GM21619 (cell line): Measurements from ENCODE around the gene MRPL36.
"Not testable (repeated sequence)": the region's sequence is repeated elsewhere in the genome, so short reads cannot be mapped to it uniquely, and the experiment has no call there.

Experiments used
- ATAC-seq: cut with Tn5 transposase; IDR thresholded peaks from one replicate; pipeline ENCODE4 v1.9.1; 2021; ENCODE audit not compliant: unreplicated experiment

The MRPL36 gene

DNA sequence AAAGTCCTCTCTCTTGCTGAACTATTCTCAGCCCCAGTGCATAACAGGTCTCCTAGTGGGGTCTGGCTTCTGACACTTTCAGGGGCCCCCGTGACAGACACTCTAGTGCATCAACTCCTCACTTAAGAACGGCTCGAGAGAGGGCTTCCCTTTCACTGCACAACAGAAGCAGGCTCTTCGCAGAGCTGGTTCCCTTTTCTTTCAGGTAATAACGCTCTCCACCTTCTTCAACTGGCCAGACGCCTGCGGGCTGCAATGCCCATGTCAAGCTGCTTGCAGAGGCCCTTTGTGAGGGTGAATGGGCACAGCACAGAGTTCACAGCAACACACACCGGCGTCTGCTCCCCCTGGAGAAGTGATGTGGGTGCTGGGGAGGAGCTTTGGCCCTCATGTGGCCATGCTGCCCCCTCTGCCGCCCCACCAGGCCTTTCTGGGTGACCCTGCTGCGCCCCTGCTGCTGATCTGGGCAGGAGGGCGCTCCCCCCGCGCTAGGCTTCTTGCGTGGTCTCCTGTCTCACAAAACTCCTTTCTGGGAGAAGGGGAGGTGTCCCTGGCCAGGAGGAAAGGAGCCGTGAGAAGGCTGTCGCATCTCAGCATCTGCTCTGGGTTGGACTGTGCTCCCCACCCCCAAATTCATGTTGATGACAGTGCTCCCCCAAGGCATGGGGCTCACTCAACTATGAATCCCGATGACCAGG, 2.4 kb downstream of the MRPL36 start:
- no peak for ATAC-seq

DNA sequence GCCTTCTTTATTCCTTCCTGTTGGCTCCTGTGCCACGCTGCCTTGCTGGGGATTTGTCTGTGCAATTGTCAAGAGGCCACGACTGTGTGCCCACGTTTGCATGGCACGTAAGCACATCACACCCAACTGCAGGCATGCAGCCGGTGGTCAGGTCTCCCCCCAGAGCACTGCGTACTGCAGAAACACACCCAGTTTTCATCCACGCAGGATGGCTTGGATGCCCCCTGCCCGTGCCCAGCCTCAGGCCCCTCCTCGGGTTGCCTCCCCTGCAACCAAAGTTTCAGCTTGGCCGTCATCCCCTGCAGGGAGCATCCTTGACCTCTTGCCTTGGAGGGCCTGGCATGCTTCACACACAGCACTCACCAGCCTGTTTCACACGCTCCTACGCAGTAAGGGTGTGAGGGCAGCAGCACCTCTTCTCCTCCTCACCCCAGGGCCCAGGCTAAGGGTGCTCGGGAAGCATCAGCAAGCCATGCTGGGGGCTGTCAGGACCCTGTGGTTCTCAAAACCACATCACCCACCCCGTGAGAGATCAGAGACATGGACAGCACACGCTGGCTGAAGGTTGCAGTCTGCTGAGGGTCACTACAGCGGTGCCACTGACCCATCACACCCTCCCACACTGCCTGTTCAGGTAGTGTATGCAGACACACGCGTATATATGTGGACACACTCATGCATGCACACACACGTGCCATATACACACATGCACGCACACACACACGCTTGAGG, 3.1 kb downstream of the MRPL36 start:
- ATAC-seq, result no peak

DNA sequence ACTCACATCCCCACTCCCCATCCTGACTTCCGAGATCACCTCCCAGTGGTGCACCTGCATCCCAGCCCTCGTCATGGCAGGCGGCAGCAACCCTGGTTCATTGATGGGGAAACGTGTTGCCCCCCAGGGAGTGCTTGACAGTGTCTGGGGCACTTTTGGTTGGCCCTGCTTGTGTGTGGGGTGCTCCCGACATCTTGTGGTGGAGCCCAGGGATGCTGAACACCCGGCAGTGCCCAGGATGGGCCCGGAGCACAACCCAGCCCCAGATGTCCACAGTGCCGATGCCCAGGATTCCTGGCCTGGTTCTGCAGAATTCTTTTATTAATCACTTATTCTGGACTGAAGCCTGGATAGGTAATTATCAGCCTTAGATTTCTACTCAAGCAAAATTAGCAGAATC, 3.7 kb downstream of the MRPL36 start:
- ATAC-seq, result no peak

DNA sequence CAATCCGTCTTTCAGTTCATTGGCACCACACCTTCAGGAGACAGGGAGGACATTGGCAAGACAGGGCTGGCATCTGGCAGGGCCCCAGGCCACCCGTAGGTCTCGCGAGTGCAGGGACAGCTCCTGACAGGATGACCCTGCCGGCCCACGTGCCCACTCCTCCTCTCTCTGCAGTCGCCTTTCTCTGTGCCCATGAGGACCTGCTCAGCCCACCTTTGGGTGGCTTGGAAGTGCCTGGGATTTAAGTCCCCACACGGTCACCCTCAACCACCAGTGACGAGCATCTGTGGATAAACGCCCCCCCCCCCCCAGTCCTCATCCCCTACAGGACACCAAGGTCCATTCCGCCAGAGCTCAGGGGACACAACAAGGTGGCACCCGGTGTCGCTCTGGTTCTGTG, 4.1 kb downstream of the MRPL36 start:
- no peak for ATAC-seq

DNA sequence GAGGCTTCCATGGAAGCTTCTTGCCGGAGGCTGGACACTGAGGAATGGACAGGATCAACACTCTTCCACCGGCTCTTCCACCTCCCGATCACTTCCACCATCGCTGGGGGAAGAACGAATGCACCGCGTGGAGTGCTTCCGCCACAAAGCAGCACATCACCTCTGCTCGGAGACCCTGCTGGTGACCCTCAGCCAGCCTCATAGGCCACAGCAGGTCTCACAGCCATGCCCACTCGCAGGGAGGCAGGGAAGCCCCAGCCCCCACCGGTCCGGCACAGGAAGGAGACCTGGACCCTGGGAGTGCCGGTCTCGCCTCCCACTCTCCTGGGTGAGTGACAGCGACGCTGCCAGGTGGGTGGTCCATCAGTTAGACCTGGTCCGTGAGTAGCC, 4.7 kb downstream of the MRPL36 start:
- ATAC-seq, result no peak

DNA sequence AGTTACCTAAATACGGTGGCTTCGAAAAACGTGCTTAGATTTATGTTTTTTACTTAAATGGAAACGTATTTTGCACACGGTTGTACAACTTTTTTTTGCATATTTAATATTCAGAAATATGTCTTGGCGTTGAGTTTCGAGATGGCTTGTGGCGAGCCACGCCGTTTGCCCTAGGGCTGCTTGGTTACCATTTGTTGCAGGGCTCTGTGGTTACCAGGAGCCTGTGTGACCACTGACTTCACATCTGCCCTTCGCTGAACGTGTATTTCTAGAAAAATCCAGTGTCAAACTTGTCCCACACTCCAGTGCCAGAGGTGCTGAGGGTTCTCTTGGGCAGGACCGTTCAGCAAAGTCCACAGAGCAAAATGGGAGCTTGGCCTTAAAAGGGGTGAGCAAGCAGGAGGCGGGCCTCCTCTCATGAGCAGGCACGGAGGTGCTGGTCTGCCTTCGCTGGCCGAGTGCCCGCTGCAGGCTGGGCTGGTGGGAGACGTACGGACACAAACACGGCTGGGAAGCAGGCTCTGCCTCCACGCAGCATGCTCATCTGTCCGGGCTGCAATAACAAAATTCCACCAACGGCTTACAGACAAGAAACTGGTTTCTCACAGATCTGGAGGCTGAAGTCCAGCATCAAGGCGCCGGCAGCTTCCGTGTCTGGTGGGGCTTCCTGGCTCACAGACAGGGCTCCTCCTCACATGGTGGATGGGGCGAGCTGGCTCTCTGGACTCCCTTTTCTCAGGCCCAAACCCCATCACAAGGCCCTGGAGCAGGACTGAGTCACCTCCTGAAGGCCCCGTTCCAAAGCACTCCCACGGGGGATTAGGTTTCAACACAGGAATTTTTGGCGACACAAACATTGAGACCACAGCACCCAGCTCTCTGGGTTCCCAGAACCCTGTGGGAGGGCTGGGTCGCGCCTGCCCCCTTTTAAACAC, 5.4 kb downstream of the MRPL36 start:
- no peak for ATAC-seq

DNA sequence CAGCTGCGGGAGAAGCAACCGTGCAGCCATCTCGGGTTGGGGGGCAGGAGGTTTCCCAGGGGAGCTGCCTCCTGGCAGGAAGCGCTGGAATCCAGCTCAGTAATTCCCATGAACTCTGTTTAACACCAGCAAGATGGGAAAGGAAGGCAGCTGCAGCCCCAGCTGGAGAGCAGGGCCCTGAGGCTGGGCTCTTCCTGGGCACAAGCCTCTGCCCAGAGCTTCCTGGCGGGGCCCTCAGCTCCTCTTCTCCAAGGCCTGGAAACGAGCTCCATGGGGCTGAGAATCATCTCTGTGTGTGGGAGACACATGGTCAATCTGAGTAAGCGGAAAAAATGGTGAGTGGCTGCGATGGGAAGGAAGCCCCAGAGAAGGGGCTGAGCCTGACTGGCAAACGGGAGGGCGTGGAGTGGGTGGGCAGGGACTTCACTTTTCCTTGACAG, 6.3 kb downstream of the MRPL36 start:
- no peak for ATAC-seq

DNA sequence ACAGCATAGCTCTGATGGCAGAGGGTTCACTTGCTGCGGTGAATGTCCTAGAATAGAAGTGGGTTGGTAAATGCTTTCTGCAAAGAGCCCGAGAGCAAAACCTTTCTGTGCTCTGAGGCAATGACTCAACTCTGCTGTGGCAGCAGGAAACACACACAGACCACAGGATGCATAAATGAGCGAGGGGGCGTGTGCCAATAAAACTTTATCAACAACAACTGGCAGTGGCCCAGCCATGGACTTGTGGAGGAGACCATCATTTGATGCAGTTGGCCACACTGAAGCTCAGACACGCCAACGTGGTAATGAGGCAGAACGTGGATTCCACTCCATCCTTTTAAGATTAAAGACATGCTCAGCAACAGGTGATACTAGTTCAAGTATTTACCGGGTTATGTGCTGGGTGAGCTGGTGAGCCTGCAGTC, 6.8 kb downstream of the MRPL36 start:
- ATAC-seq, result peak; percentile 95

DNA sequence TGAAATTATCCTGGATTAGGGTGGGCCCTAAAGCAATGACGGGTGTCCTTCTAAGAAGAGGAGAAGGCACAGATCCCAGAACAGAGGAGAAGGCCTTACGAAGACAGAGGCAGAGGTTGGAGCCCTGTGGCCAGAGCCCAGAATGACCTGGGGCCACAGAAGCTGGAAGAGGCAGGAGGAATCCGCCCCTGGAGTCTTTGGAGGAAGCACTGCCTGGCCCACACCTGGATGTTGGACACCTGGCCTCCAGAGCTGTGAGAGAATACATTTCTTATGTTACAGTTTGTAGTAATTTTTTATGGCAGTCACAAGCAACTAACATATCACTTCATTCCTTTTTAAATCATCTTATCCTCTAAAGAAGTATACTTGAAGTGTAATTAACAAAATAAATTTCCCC, 8.5 kb downstream of the MRPL36 start:
- ATAC-seq, result no peak

DNA sequence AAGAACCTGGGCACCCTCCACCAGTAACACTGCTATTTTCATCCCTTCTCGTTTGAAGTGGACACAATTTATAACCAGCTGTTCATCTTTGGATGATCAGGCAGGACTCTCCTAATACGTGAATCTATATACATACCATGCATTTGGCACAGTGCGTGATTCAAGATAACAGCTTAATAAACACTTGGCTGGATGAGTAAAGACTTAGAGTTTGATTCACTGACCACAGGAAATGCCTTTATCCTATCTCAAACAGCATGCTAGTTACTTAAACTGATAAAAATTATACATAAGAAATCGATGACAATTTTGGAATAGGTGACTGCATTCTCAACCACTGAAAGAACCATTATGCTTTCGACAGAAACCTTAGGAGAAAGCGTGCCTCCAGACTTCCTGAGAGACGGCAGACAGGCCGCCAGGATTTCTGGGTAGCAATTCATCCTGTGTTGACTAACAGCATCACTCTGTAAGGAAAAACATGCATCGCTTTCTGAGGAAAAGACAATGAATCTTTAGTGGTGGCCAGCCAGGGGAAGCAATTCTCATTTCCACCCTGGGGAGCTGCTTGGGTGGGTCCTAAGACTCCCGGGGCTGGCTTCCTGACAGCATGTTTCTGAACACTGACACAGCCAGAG, 9.7 kb downstream of the MRPL36 start:
- no peak for ATAC-seq

DNA sequence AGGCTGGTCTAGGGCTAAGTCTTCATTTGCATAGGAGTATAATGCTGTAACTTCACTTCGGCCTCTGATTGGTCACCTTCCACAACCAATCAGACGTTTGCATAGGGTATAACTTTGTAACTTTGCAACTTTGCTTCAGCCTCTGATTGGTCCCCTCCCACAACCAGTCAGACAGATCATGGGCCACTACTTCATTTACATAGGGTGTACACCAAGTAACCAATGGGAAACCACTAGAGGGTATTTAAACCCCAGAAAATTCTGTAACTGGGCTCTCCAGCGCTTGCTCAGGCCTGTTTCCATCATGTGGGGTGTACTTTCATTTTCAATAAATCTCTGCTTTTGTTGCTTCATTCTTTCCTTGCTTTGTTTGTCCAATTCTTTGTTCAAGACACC, 10.2 kb downstream of the MRPL36 start:
- not testable (repeated sequence) for ATAC-seq

DNA sequence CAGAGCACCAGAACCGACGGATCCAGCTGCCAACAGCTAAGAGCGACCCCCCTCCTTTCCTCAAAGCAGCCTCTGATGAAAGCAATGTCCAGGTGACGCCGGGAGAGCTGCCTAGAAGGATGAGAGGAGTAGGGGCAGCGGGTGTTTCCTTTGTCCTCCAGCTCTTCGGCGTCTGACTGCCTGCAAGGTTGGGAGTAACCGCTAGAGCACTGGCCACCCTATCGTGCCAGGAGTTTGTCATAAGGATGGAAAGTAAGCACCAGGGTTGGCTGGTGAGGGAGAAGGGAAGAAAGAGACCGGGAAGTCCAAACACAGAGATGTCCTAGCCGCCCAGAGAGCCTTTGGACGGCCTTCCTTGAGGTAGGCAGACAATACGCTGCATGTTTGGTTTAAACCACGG, 10.8 kb downstream of the MRPL36 start:
- no peak for ATAC-seq

DNA sequence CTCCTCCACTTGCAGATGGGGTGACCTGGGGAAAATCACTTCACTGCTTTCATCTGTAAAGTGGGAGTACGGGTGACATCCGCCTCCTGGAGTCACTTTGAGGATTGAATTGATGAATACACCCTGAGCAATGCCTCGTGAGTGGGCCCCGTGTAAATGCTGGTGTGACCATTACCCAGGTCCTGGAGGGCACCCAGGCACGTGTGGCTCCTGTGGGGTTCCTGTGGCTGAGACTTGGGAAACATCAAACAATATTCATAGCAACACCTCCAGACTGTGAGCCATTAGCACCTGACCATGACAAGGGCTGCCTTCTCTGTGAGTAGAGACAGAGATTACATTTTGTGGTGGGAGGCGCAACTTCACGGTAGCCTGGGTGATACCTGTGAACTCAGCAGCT, 11.4 kb downstream of the MRPL36 start:
- ATAC-seq, result no peak

DNA sequence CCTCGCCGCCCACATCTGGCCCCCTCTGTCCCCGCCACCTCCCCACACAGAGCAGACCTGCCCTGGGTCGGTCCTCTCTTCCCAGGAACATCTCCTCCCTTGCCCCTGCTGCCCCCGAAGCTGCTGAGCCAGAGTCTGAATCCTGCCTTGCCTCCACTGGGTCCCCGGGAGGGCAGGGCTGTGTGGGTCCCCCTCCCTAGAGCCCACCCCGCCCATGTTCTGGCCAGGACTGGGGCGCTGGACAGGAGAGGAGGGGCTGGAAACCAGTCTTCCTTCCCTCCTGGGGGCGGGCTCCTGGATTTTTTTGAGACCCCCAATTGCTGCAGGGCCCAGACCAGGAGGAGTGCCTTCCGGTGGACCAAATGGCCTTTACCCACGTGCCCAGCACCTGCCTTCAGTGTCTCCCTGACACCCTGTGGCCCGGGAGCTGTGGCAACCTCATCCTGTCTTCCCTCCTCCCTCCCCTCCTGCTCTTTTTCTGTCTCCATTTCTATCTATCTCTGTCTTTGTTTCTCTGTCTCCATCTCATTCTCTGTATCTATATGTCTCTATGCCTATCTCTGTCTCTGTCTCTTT, 12.1 kb downstream of the MRPL36 start:
- ATAC-seq, result no peak

DNA sequence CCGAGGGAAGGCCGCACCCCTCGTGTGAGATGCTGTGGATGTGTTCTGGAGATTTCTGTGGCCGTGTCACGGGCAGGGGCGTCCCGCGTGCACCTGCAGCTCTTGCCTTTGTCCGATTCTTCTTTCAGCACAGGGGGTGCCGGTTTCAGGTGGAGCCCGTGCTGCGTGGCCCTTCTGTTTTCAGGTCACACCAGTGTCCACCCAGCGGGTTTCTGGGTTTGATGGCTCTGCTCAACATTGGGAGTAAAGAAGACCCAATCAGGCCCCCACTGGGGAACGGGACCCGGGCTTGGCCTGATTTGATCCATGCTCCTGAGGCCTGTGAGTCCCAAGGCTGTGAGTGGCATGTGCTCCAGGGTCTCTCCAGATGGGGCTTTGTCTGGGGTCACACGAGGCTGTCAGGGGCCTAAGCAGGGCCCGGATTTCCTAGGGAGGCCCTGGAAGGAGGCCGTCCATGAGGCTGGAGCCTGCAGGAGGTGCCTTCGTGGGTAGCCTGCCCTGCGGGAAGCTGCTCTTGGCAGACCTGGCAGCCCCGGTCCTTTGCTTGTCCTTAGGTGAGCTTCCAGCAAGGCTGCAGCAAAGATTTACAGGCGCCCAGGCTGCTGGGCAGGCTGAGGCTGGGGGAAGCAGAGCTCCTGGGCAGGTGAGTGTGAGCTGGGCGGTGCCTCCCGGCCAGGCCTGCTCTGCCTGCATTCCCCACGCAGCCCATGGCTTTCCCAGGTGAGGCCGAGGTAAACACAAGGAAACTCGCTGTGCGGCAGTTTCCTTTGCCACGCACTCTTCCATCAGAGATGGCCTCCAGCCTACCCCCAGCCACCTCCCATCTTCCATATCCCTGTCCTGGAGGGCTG, 12.8 kb downstream of the MRPL36 start:
- ATAC-seq, result no peak

DNA sequence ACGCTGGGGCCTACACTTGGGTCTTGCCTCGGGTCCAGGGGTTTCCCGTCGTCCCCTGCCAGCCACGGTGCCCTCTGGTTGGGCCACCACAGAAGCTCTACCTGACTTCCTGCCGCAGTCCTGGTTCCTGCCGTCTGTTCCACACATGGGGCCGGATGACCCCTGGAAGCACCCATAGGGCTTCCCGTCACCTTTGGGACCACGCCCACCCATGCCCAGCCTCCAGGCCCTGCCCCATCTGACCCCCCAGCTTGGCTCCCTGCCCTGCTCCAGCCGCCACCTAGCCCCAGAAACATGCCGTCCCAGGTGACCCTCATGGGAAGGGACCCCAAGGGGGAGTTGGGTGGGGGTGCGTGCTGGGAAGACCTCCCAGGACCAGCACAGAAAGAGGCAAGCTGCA, 13.7 kb downstream of the MRPL36 start:
- ATAC-seq, result no peak

DNA sequence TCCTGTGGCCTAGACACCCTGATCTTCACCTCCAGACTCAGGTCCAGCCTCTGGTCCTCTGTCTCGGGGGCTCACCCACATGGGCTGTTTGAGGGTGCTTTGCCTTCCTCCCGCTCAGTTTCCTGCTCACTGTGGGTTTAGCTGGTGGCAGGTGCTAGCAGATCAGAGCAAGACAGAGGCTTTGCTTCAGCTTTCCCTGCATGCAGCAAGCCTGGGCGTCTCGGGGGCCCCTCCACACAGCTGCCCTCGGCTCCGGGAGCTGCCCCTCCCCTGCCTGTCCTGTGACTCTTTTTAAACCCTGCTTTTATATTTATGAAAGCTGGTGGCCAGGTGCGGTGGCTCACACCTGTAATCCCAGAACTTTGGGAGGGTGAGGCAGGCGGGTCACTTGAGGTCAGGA, 14.6 kb downstream of the MRPL36 start:
- ATAC-seq, result no peak

DNA sequence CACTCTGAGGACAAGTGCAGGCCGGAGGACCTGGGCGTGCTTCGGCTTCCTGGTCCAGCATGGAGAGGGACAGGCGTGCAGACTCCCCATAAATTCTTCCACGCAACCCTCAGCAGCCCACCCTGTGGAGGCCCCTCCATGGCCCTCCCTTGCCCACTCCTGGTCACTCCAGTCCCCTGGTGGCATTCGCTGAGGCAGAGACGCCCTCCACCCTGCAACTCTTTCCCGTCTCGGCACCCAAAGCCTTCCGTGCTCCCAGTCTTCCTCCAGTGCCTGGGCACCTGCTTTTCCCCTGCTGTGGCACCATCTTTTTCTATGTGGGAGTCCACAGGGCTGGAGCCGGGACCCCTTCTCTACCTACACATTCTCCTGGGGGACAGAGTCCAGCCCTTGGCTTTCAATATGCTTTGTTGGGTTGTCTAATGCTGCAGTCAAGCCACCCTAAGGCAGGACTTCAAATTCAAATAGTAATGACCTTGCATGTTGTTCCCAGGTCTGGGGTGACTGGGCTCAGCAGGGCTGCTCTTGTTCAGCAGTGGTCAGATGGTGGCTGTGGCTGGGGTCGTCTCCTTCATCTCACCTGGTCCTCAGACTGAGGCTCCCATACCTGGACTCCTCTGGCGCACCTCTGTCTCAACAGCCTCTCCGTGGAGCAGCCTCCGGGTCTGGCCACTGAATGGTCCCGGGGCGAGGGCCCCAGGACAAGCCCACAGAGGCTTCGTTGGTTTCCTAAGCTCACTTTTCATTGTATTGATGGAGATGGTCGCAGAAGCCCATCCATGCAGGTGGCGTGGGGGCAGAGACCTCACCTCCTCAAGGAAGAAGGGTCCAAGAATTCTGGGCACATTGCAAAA, 15.2 kb downstream of the MRPL36 start:
- ATAC-seq, result no peak

DNA sequence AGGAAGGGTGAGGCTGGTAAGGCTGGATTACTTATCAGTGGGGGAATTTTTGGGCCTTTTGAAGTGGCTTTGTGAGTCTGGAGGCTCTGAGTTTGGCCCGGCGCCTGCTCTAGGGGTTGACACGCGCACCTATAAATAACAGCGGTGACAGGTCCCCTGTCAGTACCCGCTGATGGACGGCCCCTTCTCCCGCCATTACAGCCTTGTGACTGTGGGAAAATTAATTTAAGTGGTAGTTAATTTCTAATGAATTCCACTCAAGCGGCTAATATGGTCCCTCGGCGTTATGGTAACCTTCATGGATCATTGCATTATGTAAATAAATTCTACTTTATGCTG, 16.5 kb downstream of the MRPL36 start:
- ATAC-seq, result peak; percentile 81
